Endodermal cell (in vitro differentiated cells): ENCODE data around the gene ADGRB2. TPM values are rescaled to one million over a fixed set of nuclear protein-coding genes. Genes with fewer than 3 reads are reported as not detected.

Experiments
- DNase-seq: peaks from one replicate; pipeline ENCODE4 v3.0.0-alpha.2; 2017
- H3K27ac ChIP-seq: 2 replicates; pipeline ENCODE4 v1.5.1; 2013; ENCODE audit warnings: mild to moderate bottlenecking, low read depth, low read length, moderate library complexity
- H3K27me3 ChIP-seq: 2 replicates; pipeline ENCODE4 v1.6.1; 2013; ENCODE audit warnings: mild to moderate bottlenecking, low read length, moderate library complexity; ENCODE audit not compliant: insufficient read depth, control insufficient read depth, poor library complexity, severe bottlenecking
- H3K36me3 ChIP-seq: 2 replicates; pipeline ENCODE4 v1.7.0; 2013; ENCODE audit warnings: mild to moderate bottlenecking, low read length, moderate library complexity; ENCODE audit not compliant: control insufficient read depth, insufficient read depth
- H3K4me1 ChIP-seq: one replicate; pipeline ENCODE4 v1.7.0; 2013; ENCODE audit warnings: low read length; ENCODE audit not compliant: control insufficient read depth, insufficient read depth
- H3K4me3 ChIP-seq: 2 replicates; pipeline ENCODE4 v1.5.1; 2013; ENCODE audit warnings: mild to moderate bottlenecking, low read length, moderate library complexity
- H3K9ac ChIP-seq: 2 replicates; pipeline ENCODE4 v1.6.1; 2013; ENCODE audit warnings: mild to moderate bottlenecking, low read length, moderate library complexity; ENCODE audit not compliant: poor library complexity, severe bottlenecking; ENCODE audit errors: extremely low read depth
- H3K9me3 ChIP-seq: 2 replicates; pipeline ENCODE4 v1.6.1; 2013; ENCODE audit warnings: mild to moderate bottlenecking, low read length, moderate library complexity; ENCODE audit not compliant: control insufficient read depth
- H3K27ac Mint-ChIP-seq: 2 replicates; pipeline ENCODE4 v1.8.0; 2020; ENCODE audit warnings: mixed read lengths
- H3K27me3 Mint-ChIP-seq: 2 replicates; pipeline ENCODE4 v1.8.0; 2021; ENCODE audit warnings: mild to moderate bottlenecking, mixed read lengths; ENCODE audit not compliant: insufficient read depth
- H3K36me3 Mint-ChIP-seq: 2 replicates; pipeline ENCODE4 v1.8.0; 2020; ENCODE audit warnings: low read depth, mixed read lengths
- H3K4me1 Mint-ChIP-seq: 2 replicates; pipeline ENCODE4 v1.8.0; 2020; ENCODE audit warnings: mixed read lengths
- H3K4me3 Mint-ChIP-seq: 2 replicates; pipeline ENCODE4 v1.8.0; 2020; ENCODE audit warnings: mild to moderate bottlenecking, moderate library complexity, mixed read lengths
- H3K9me3 Mint-ChIP-seq: 2 replicates; pipeline ENCODE4 v1.8.0; 2020; ENCODE audit warnings: mild to moderate bottlenecking, mixed read lengths
- WGBS, 2 experiments: methylation state at CpG; one replicate each; pipeline versions ENCODE4 v1.1.5 to v1.1.7; 2013; ENCODE audit warnings: missing lambda C conversion rate in 2 of 2, mixed read lengths in 1 of 2; ENCODE audit not compliant: insufficient coverage in 1 of 2, insufficient read length in 1 of 2; 5-methylcytosine and 5-hydroxymethylcytosine counted together
- total RNA-seq, 2 donors: library from RNA; stranded (reverse); fragmentation: NEBNext Ultra II Directional in 1 of 2; extraction: Animal tissue kit (Norgen Biotek cat#: 25700) in 1 of 2; gene quantifications; 2 replicates in 1 of 2; 3 replicates in 1 of 2; pipeline ENCODE4 v1.2.1, GENCODE V29; 2021
- TF ChIP-seq, protein P1 (sequence below): fragments of 200-600 bp; sonication (generic); conservative IDR thresholded peaks from 2 replicates; pipeline ENCODE4 v1.5.0; 2021; ENCODE audit warnings: antibody characterized with exemption, mild to moderate bottlenecking

The ADGRB2 gene
- total RNA-seq, 2 donors from 2014 or later, result 13.1 to 22.7 TPM

DNA sequence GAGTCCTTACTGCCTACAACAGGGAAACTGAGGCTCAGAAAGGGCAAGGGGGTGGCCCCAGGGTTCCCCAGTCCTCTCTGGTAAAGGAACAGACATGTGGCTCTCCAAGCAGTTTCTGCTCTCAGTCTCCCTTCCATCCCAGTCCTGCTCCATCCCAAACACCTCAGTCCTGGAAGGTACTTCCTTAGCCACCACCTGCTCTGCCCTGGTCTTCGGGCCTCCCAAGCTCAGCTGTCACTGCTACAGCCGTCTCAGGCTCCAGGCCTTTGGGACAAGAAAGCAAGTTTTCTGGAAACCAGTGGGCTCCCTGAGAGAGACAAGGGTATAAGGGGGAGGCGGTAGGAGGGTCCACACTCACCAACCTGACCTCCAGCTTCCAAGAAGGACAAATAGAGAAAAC is 23.1 kb upstream of the ADGRB2 start:
- DNase-seq, result peak; percentile 49
- no peaks in the 10 kb centered on the region for H3K9me3 ChIP-seq
- Mint-ChIP-seq H3K4me3 (peak overlapping the region; percentile 77), H3K9me3 (no peaks in the 10 kb centered on the region), H3K4me1 (peaks cover 26% of the 10 kb centered on the region), H3K27me3 (peaks cover 6% of the 10 kb centered on the region), H3K27ac (no peak overlapping the region), H3K36me3 (no peaks in the 10 kb centered on the region)
- H3K4me3 ChIP-seq, result no peak overlapping the region
- WGBS, 2 experiments, result 96 to 100% methylated on average over 3 of the region's 3 CpGs
- H3K36me3 ChIP-seq, result no peaks in the 10 kb centered on the region
- H3K9ac ChIP-seq, result no peak overlapping the region
- H3K27ac ChIP-seq, result no peak overlapping the region
- H3K27me3 ChIP-seq, result no peaks in the 10 kb centered on the region
- H3K4me1 ChIP-seq, result peaks cover 20% of the 10 kb centered on the region
- TF ChIP-seq, protein P1, sequence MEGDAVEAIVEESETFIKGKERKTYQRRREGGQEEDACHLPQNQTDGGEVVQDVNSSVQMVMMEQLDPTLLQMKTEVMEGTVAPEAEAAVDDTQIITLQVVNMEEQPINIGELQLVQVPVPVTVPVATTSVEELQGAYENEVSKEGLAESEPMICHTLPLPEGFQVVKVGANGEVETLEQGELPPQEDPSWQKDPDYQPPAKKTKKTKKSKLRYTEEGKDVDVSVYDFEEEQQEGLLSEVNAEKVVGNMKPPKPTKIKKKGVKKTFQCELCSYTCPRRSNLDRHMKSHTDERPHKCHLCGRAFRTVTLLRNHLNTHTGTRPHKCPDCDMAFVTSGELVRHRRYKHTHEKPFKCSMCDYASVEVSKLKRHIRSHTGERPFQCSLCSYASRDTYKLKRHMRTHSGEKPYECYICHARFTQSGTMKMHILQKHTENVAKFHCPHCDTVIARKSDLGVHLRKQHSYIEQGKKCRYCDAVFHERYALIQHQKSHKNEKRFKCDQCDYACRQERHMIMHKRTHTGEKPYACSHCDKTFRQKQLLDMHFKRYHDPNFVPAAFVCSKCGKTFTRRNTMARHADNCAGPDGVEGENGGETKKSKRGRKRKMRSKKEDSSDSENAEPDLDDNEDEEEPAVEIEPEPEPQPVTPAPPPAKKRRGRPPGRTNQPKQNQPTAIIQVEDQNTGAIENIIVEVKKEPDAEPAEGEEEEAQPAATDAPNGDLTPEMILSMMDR, result no peak

- Histone ChIP-seq H3K9ac (no peak overlapping the region), H3K4me3 (no peak overlapping the region), H3K4me1 (peaks cover 26% of the 10 kb centered on the region), H3K27me3 (no peaks in the 10 kb centered on the region), H3K36me3 (no peaks in the 10 kb centered on the region), H3K27ac (no peak overlapping the region), H3K9me3 (no peaks in the 10 kb centered on the region)
- H3K27me3 Mint-ChIP-seq, result peaks cover 6% of the 10 kb centered on the region
- DNase-seq, result peak; percentile 40
- TF ChIP-seq, protein P1, result no peak
- H3K4me3 Mint-ChIP-seq, result no peak overlapping the region
- H3K4me1 Mint-ChIP-seq, result peaks cover 26% of the 10 kb centered on the region
- H3K9me3 Mint-ChIP-seq, result no peaks in the 10 kb centered on the region
- H3K36me3 Mint-ChIP-seq, result no peaks in the 10 kb centered on the region
- no peak overlapping the region for H3K27ac Mint-ChIP-seq
- 90 to 93% methylated on average over 15 to 16 of the region's 16 CpGs for WGBS, 2 experiments
Observed at GRCh38 chr1:31786366-31787060, 22.4 kb upstream of the ADGRB2 start.

DNA sequence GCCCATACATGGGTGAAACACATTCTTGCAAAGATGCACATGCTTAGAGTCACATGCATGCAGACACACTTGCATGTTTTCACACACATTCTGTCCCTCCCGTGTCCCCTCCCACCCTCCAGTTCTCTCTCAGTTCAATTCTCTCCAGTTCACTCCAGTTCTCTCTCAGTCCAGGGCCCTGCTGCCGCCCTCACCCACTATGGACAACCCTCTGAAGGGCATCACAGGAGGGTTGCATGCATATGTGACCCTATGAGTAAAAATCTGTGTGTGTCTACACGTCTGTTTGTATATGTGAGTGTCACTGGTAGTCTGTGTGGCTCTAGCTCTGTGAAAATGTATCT is 21.8 kb upstream of the ADGRB2 start:
- peaks cover 26% of the 10 kb centered on the region for H3K4me1 Mint-ChIP-seq
- Histone ChIP-seq H3K4me1 (peaks cover 29% of the 10 kb centered on the region), H3K4me3 (no peak overlapping the region), H3K36me3 (no peaks in the 10 kb centered on the region), H3K27ac (no peak overlapping the region), H3K9me3 (no peaks in the 10 kb centered on the region), H3K27me3 (no peaks in the 10 kb centered on the region), H3K9ac (no peak overlapping the region)
- peaks cover 6% of the 10 kb centered on the region for H3K27me3 Mint-ChIP-seq
- no peaks in the 10 kb centered on the region for H3K36me3 Mint-ChIP-seq
- H3K27ac Mint-ChIP-seq, result no peak overlapping the region
- 86 to 100% methylated on average over 1 to 3 of the region's 3 CpGs for WGBS, 2 experiments
- H3K9me3 Mint-ChIP-seq, result no peaks in the 10 kb centered on the region
- TF ChIP-seq, protein P1, result no peak
- H3K4me3 Mint-ChIP-seq, result no peak overlapping the region
- peak; percentile 35 for DNase-seq
